Natural killer cell (primary cell): ENCODE results near the gene HSBP1L1. TPM values are rescaled to one million over a fixed set of nuclear protein-coding genes. Genes with fewer than 3 reads are reported as not detected.
A peak's percentile ranks its signal among the peaks of the same experiment; 100 is the strongest.

Experiments
- ATAC-seq, 3 donors: fragments of 150-1000 bp in 2 of 3; fragments of 200-7000 bp in 1 of 3; cut with Tn5 transposase; 1 replicate in 1 of 3; 2 replicates in 2 of 3; pipeline ENCODE4 v1.10.0; 2021; ENCODE audit warnings: mild to moderate bottlenecking in 2 of 3, moderate library complexity in 2 of 3
- DNase-seq, 2 donors: peaks; one replicate each; pipeline versions ENCODE4 v3.0.0 to v3.0.0-alpha.2; 2013 to 2021; ENCODE audit warnings: mixed read lengths in 1 of 2
- H3K27ac ChIP-seq: one replicate; pipeline ENCODE4 v1.5.1; 2013; ENCODE audit warnings: mild to moderate bottlenecking, low read length
- H3K27me3 ChIP-seq: one replicate; pipeline ENCODE4 v1.6.1; 2013; ENCODE audit warnings: low read length; ENCODE audit not compliant: control insufficient read depth, insufficient read depth
- H3K36me3 ChIP-seq: one replicate; pipeline ENCODE4 v1.6.1; 2013; ENCODE audit warnings: low read length; ENCODE audit not compliant: control insufficient read depth, insufficient read depth
- H3K4me1 ChIP-seq: one replicate; pipeline ENCODE4 v1.6.1; 2013; ENCODE audit warnings: low read length; ENCODE audit not compliant: control insufficient read depth, insufficient read depth
- H3K4me3 ChIP-seq: one replicate; pipeline ENCODE4 v1.5.1; 2013; ENCODE audit warnings: low read length
- H3K9me3 ChIP-seq: one replicate; pipeline ENCODE4 v1.6.1; 2013; ENCODE audit warnings: low read length; ENCODE audit not compliant: control insufficient read depth, insufficient read depth
- H3K27ac Mint-ChIP-seq, 2 donors: one replicate each; pipeline ENCODE4 v1.8.0; 2022; ENCODE audit warnings: mild to moderate bottlenecking in 2 of 2, mixed read lengths in 2 of 2, moderate library complexity in 1 of 2
- H3K27me3 Mint-ChIP-seq, 2 donors: one replicate each; pipeline ENCODE4 v1.8.0; 2022; ENCODE audit warnings: low read depth in 2 of 2, mixed read lengths in 2 of 2
- H3K36me3 Mint-ChIP-seq: one replicate; pipeline ENCODE4 v1.8.0; 2022; ENCODE audit warnings: mixed read lengths
- H3K4me1 Mint-ChIP-seq, 2 donors: one replicate each; pipeline ENCODE4 v1.8.0; 2022; ENCODE audit warnings: mixed read lengths in 2 of 2
- H3K4me3 Mint-ChIP-seq: one replicate; pipeline ENCODE4 v1.8.0; 2022; ENCODE audit warnings: mild to moderate bottlenecking, moderate library complexity, mixed read lengths
- H3K9me3 Mint-ChIP-seq, 2 donors: one replicate each; pipeline ENCODE4 v1.8.0; 2022; ENCODE audit warnings: mixed read lengths in 2 of 2
- CTCF ChIP-seq: fragments of 200-600 bp; IDR thresholded peaks from one replicate; pipeline ENCODE4 v1.8.0; 2022; ENCODE audit warnings: antibody characterized with exemption
- WGBS: methylation state at CpG from one replicate; pipeline ENCODE4 v1.1.7; 2013; ENCODE audit warnings: missing lambda C conversion rate; ENCODE audit not compliant: insufficient coverage; 5-methylcytosine and 5-hydroxymethylcytosine counted together
- intact Hi-C: fragments of 100-400 bp; cut with micrococcal nuclease; formaldehyde crosslinking; loops from one replicate; pipeline ENCODE4 v1.14.2; 2022
- total RNA-seq, 4 donors: library from RNA; stranded (reverse); fragments of 120-200 nt in 1 of 4; gene quantifications; one replicate each; pipeline versions ENCODE4 v1.2.3 to v1.2.4, GENCODE V29; 2013 to 2022

HSBP1L1 gene
- total RNA-seq, 3 donors from 2014 or later (not counting 1 experiment from before 2014, with no cell fraction given): 11.7 to 16.1 (median 13.8) TPM

DNA sequence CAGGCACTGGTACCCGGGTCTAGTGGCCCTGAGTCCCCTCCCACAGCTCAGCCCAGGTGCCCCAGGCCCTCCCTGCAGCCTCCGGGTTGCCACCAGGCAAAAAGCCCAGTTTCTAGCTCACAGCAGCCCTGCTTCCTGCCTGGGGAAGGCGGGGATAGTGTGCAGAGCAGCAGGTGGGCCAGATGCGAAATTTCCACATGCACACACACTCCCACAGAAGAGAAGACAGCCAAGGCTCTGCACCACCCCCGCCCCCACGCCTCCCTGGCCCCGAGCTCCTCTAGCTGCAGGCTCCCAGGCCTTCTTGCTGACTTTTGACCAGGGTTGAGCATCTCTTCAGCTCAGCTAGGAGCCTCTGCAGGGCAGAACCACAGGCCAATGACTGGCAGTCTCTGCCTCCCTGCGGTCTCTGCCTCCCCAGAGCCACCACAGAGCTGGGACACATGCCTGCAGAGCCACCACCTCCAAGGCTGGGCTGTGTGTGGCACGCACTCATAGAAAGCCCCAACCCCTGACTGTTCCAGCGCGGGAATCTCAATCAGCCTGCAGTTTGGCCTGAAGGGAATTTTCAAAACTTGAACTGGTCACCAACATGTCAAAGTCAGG is 20.2 kb upstream of the HSBP1L1 start:
- intact Hi-C loops: no loop called here

GRCh38 chr18:79944746-79945117 is 19.7 kb upstream of the HSBP1L1 start:
- Mint-ChIP-seq H3K4me3 (no peak overlapping the region), H3K27ac (no peak overlapping the region), H3K27me3 (no peaks in the 10 kb centered on the region), H3K9me3 (no peaks in the 10 kb centered on the region), H3K36me3 (peaks cover 5% of the 10 kb centered on the region), H3K4me1 (peaks cover 25 to 48% of the 10 kb centered on the region in 2 donors)
- intact Hi-C loops: no loop called here
- Histone ChIP-seq H3K4me3 (no peak overlapping the region), H3K27me3 (no peaks in the 10 kb centered on the region), H3K9me3 (no peaks in the 10 kb centered on the region), H3K36me3 (peaks cover 18% of the 10 kb centered on the region), H3K27ac (no peak overlapping the region), H3K4me1 (peaks cover 22% of the 10 kb centered on the region)
- ATAC-seq (peak in 2 of 3 donors; percentile 21 to 47), DNase-seq (peak in 1 of 2 donors; percentile 56)
- WGBS: 45% methylated on average over 1 of the region's 3 CpGs
- TF ChIP-seq CTCF: no peak

More for the DNA sequence above, 20.2 kb upstream of the HSBP1L1 start:
- no peak for TF ChIP-seq CTCF
- Histone ChIP-seq H3K4me3 (no peak overlapping the region), H3K4me1 (peaks cover 18% of the 10 kb centered on the region), H3K27ac (no peak overlapping the region), H3K9me3 (no peaks in the 10 kb centered on the region), H3K27me3 (no peaks in the 10 kb centered on the region), H3K36me3 (peaks cover 18% of the 10 kb centered on the region)
- Mint-ChIP-seq H3K9me3 (no peaks in the 10 kb centered on the region), H3K27me3 (no peaks in the 10 kb centered on the region), H3K4me1 (peaks cover 26 to 48% of the 10 kb centered on the region in 2 donors), H3K4me3 (no peak overlapping the region), H3K27ac (no peak overlapping the region), H3K36me3 (peaks cover 7% of the 10 kb centered on the region)
- DNase-seq (peak in 1 of 2 donors; percentile 58), ATAC-seq (peak in 1 of 3 donors; percentile 53)
- 51% methylated on average over 11 of the region's 11 CpGs for WGBS

GRCh38 chr18:79945118-79946042 is 19.1 kb upstream of the HSBP1L1 start:
- Histone ChIP-seq H3K27me3 (no peaks in the 10 kb centered on the region), H3K9me3 (no peaks in the 10 kb centered on the region), H3K4me3 (no peak overlapping the region), H3K27ac (no peak overlapping the region), H3K4me1 (peaks cover 28% of the 10 kb centered on the region), H3K36me3 (peaks cover 18% of the 10 kb centered on the region)
- Mint-ChIP-seq H3K4me1 (peaks cover 28 to 50% of the 10 kb centered on the region in 2 donors), H3K27me3 (no peaks in the 10 kb centered on the region), H3K4me3 (no peak overlapping the region), H3K36me3 (no peaks in the 10 kb centered on the region), H3K9me3 (no peaks in the 10 kb centered on the region), H3K27ac (no peak overlapping the region)
- ATAC-seq: no peak
- no peak for DNase-seq
- WGBS: 92% methylated on average over 17 of the region's 17 CpGs
- no peak for TF ChIP-seq CTCF
- intact Hi-C loops: no loop called here
